SK-N-SH treated with all-trans-retinoic acid at 6 μM for 48 hours (cell line): Measurements from ENCODE around the gene DCLK1.

Experiments used
- ATAC-seq: fragments of 200-7000 bp; cut with Tn5 transposase; 3 replicates; pipeline ENCODE4 v1.9.1; 2020; ENCODE audit warnings: mild to moderate bottlenecking, moderate library complexity
- ARNTL ChIP-seq: fragments of 450-650 bp; formaldehyde crosslinking; IDR thresholded peaks from 2 replicates; pipeline ENCODE4 v1.5.0; 2020; ENCODE audit warnings: low read depth, mild to moderate bottlenecking, moderate library complexity, borderline replicate concordance
- BACH2 ChIP-seq: fragments of 250-450 bp; sonication (Bioruptor Pico); IDR thresholded peaks from 2 replicates; pipeline ENCODE4 v1.9.0; 2021; ENCODE audit warnings: mild to moderate bottlenecking, borderline replicate concordance
- CSDC2 ChIP-seq: fragments of 250-450 bp; sonication (Bioruptor Pico); IDR thresholded peaks from 2 replicates; pipeline ENCODE4 v1.5.0; 2020; ENCODE audit warnings: mild to moderate bottlenecking, moderate library complexity
- ESRRG ChIP-seq: fragments of 250-450 bp; sonication (Bioruptor Pico); IDR thresholded peaks from 2 replicates; pipeline ENCODE4 v1.6.1; 2021; ENCODE audit warnings: mild to moderate bottlenecking
- GLIS3 ChIP-seq: fragments of 250-450 bp; sonication (Bioruptor Pico); IDR thresholded peaks from 2 replicates; pipeline ENCODE4 v1.5.0; 2020; ENCODE audit warnings: mild to moderate bottlenecking, moderate library complexity
- ISL1 ChIP-seq: fragments of 250-450 bp; sonication (Bioruptor Pico); IDR thresholded peaks from 2 replicates; pipeline ENCODE4 v2.1.2; 2022; ENCODE audit warnings: mild to moderate bottlenecking, moderate library complexity
- OSR1 ChIP-seq: fragments of 250-450 bp; sonication (Bioruptor Pico); IDR thresholded peaks from 2 replicates; pipeline ENCODE4 v1.8.0; 2022; ENCODE audit warnings: moderate library complexity, mild to moderate bottlenecking, inconsistent platforms
- PPARA ChIP-seq: fragments of 250-450 bp; sonication (Bioruptor Pico); IDR thresholded peaks from 2 replicates; pipeline ENCODE4 v1.5.0; 2020; ENCODE audit warnings: mild to moderate bottlenecking, borderline replicate concordance
- RARB ChIP-seq: fragments of 250-450 bp; sonication (Bioruptor Pico); IDR thresholded peaks from 2 replicates; pipeline ENCODE4 v1.8.0; 2021; ENCODE audit warnings: mild to moderate bottlenecking, moderate library complexity
- SNAI2 ChIP-seq: fragments of 250-450 bp; sonication (Bioruptor Pico); IDR thresholded peaks from 2 replicates; pipeline ENCODE4 v1.5.0; 2020; ENCODE audit warnings: mild to moderate bottlenecking, moderate library complexity
- TCF4 ChIP-seq: fragments of 250-450 bp; sonication (Bioruptor Pico); IDR thresholded peaks from 2 replicates; pipeline ENCODE4 v1.8.0; 2021; ENCODE audit warnings: mild to moderate bottlenecking, moderate library complexity, borderline replicate concordance
- TOX ChIP-seq: fragments of 250-450 bp; sonication (Bioruptor Pico); IDR thresholded peaks from 2 replicates; pipeline ENCODE4 v1.8.0; 2021; ENCODE audit warnings: mild to moderate bottlenecking, moderate library complexity, borderline replicate concordance
- ZFP3 ChIP-seq: fragments of 250-450 bp; sonication (Bioruptor Pico); IDR thresholded peaks from 2 replicates; pipeline ENCODE4 v1.5.0; 2020; ENCODE audit warnings: mild to moderate bottlenecking, moderate library complexity
- ZFP30 ChIP-seq: fragments of 450-650 bp; formaldehyde crosslinking; IDR thresholded peaks from 2 replicates; pipeline ENCODE4 v1.5.0; 2022; ENCODE audit warnings: mild to moderate bottlenecking, moderate library complexity
- ZNF565 ChIP-seq: fragments of 450-650 bp; formaldehyde crosslinking; conservative IDR thresholded peaks from 2 replicates; pipeline ENCODE4 v1.5.0; 2020; ENCODE audit warnings: low read depth, mild to moderate bottlenecking, moderate library complexity
- ZNF70 ChIP-seq: fragments of 450-650 bp; formaldehyde crosslinking; IDR thresholded peaks from 2 replicates; pipeline ENCODE4 v1.5.0; 2020; ENCODE audit warnings: mild to moderate bottlenecking, moderate library complexity
- ZNF8 ChIP-seq: fragments of 450-650 bp; formaldehyde crosslinking; IDR thresholded peaks from 2 replicates; pipeline ENCODE4 v1.5.0; 2020; ENCODE audit warnings: mild to moderate bottlenecking, moderate library complexity
- TF ChIP-seq, protein P1 (sequence below): fragments of 250-450 bp; sonication (Bioruptor Pico); IDR thresholded peaks from 2 replicates; pipeline ENCODE4 v1.5.0; 2020; ENCODE audit warnings: mild to moderate bottlenecking, moderate library complexity
- TF ChIP-seq, protein P2 (sequence below): fragments of 250-450 bp; sonication (Bioruptor Pico); IDR thresholded peaks from 2 replicates; pipeline ENCODE4 v1.5.1; 2021; ENCODE audit warnings: mild to moderate bottlenecking, moderate library complexity
- TF ChIP-seq, protein P3 (sequence below): fragments of 250-450 bp; sonication (Bioruptor Pico); IDR thresholded peaks from 2 replicates; pipeline ENCODE4 v1.5.1; 2020; ENCODE audit warnings: low read depth, mild to moderate bottlenecking, moderate library complexity
- TF ChIP-seq, protein P4 (sequence below): fragments of 250-450 bp; sonication (Bioruptor Pico); IDR thresholded peaks from 2 replicates; pipeline ENCODE4 v1.8.0; 2020; ENCODE audit warnings: mild to moderate bottlenecking, moderate library complexity, borderline replicate concordance
- TF ChIP-seq, protein P5 (sequence below): fragments of 250-450 bp; sonication (Bioruptor Pico); IDR thresholded peaks from 2 replicates; pipeline ENCODE4 v1.8.0; 2021; ENCODE audit warnings: low read depth, mild to moderate bottlenecking, moderate library complexity, borderline replicate concordance

Gene DCLK1

DNA sequence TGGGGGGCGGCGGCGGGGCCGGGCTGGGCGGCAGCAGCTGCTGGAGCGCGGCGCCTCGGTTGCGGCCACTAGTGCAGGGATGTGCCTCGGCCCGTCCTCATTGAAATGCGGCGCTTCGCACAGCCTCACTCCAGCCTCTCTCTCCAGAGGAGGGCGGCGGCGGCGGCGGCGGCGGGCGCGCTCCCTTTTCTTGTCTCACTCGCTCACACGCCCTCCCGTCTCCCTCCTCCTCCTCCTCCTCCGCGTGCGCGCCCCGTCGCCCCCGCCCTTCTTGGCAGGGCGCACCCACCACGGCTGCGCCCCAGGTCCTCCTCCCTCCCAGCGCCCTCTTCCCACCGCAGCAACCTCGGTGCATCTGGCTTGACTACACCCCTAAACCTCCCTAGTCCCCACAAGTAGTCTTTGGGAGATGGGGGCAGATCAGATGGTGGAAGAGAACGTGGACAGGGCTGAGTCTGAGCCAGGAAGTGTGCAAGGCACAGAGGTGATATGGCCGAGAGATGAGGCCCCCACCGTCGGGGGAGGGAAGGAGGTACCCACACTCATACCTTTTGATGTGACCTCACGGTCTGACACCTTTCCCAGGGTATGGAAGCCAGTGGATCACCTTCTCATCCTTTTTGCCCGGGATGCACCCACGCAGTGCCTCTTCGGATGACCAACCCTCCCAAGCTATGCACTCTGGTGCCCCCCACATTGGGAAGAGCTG is at the start of gene DCLK1:
Gene DCLK1, minus strand, starts transcription at position 161 of the 709 bp plus-strand sequence.
- TF ChIP-seq TCF4 (CRISPR knock-in tag), result no peak
- TF ChIP-seq, protein P1, sequence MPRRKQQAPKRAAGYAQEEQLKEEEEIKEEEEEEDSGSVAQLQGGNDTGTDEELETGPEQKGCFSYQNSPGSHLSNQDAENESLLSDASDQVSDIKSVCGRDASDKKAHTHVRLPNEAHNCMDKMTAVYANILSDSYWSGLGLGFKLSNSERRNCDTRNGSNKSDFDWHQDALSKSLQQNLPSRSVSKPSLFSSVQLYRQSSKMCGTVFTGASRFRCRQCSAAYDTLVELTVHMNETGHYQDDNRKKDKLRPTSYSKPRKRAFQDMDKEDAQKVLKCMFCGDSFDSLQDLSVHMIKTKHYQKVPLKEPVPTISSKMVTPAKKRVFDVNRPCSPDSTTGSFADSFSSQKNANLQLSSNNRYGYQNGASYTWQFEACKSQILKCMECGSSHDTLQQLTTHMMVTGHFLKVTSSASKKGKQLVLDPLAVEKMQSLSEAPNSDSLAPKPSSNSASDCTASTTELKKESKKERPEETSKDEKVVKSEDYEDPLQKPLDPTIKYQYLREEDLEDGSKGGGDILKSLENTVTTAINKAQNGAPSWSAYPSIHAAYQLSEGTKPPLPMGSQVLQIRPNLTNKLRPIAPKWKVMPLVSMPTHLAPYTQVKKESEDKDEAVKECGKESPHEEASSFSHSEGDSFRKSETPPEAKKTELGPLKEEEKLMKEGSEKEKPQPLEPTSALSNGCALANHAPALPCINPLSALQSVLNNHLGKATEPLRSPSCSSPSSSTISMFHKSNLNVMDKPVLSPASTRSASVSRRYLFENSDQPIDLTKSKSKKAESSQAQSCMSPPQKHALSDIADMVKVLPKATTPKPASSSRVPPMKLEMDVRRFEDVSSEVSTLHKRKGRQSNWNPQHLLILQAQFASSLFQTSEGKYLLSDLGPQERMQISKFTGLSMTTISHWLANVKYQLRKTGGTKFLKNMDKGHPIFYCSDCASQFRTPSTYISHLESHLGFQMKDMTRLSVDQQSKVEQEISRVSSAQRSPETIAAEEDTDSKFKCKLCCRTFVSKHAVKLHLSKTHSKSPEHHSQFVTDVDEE (CRISPR knock-in tag), result no peak
- TF ChIP-seq ESRRG (CRISPR knock-in tag), result no peak
- no peak for TF ChIP-seq SNAI2
- no peak for TF ChIP-seq ZNF8 (CRISPR knock-in tag)
- TF ChIP-seq, protein P2, sequence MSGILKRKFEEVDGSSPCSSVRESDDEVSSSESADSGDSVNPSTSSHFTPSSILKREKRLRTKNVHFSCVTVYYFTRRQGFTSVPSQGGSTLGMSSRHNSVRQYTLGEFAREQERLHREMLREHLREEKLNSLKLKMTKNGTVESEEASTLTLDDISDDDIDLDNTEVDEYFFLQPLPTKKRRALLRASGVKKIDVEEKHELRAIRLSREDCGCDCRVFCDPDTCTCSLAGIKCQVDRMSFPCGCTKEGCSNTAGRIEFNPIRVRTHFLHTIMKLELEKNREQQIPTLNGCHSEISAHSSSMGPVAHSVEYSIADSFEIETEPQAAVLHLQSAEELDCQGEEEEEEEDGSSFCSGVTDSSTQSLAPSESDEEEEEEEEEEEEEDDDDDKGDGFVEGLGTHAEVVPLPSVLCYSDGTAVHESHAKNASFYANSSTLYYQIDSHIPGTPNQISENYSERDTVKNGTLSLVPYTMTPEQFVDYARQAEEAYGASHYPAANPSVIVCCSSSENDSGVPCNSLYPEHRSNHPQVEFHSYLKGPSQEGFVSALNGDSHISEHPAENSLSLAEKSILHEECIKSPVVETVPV (CRISPR knock-in tag), result no peak
- TF ChIP-seq, protein P3, sequence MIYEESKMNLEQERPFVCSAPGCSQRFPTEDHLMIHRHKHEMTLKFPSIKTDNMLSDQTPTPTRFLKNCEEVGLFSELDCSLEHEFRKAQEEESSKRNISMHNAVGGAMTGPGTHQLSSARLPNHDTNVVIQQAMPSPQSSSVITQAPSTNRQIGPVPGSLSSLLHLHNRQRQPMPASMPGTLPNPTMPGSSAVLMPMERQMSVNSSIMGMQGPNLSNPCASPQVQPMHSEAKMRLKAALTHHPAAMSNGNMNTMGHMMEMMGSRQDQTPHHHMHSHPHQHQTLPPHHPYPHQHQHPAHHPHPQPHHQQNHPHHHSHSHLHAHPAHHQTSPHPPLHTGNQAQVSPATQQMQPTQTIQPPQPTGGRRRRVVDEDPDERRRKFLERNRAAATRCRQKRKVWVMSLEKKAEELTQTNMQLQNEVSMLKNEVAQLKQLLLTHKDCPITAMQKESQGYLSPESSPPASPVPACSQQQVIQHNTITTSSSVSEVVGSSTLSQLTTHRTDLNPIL, result no peak
- TF ChIP-seq, protein P4, sequence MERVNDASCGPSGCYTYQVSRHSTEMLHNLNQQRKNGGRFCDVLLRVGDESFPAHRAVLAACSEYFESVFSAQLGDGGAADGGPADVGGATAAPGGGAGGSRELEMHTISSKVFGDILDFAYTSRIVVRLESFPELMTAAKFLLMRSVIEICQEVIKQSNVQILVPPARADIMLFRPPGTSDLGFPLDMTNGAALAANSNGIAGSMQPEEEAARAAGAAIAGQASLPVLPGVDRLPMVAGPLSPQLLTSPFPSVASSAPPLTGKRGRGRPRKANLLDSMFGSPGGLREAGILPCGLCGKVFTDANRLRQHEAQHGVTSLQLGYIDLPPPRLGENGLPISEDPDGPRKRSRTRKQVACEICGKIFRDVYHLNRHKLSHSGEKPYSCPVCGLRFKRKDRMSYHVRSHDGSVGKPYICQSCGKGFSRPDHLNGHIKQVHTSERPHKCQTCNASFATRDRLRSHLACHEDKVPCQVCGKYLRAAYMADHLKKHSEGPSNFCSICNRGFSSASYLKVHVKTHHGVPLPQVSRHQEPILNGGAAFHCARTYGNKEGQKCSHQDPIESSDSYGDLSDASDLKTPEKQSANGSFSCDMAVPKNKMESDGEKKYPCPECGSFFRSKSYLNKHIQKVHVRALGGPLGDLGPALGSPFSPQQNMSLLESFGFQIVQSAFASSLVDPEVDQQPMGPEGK, result no peak
- TF ChIP-seq TOX (CRISPR knock-in tag), result no peak
- TF ChIP-seq ZFP30 (CRISPR knock-in tag), result no peak
- no peak for TF ChIP-seq ZNF565
- TF ChIP-seq, protein P5, sequence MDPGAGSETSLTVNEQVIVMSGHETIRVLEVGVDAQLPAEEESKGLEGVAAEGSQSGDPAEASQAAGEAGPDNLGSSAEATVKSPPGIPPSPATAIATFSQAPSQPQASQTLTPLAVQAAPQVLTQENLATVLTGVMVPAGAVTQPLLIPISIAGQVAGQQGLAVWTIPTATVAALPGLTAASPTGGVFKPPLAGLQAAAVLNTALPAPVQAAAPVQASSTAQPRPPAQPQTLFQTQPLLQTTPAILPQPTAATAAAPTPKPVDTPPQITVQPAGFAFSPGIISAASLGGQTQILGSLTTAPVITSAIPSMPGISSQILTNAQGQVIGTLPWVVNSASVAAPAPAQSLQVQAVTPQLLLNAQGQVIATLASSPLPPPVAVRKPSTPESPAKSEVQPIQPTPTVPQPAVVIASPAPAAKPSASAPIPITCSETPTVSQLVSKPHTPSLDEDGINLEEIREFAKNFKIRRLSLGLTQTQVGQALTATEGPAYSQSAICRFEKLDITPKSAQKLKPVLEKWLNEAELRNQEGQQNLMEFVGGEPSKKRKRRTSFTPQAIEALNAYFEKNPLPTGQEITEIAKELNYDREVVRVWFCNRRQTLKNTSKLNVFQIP (CRISPR knock-in tag), result no peak
- TF ChIP-seq BACH2 (CRISPR knock-in tag), result no peak
- no peak for TF ChIP-seq ARNTL
- TF ChIP-seq ZNF70 (CRISPR knock-in tag), result no peak
- no peak for TF ChIP-seq OSR1 (CRISPR knock-in tag)
- TF ChIP-seq GLIS3 (CRISPR knock-in tag), result no peak
- TF ChIP-seq RARB, result no peak
- peak; percentile 87 for ATAC-seq

DNA sequence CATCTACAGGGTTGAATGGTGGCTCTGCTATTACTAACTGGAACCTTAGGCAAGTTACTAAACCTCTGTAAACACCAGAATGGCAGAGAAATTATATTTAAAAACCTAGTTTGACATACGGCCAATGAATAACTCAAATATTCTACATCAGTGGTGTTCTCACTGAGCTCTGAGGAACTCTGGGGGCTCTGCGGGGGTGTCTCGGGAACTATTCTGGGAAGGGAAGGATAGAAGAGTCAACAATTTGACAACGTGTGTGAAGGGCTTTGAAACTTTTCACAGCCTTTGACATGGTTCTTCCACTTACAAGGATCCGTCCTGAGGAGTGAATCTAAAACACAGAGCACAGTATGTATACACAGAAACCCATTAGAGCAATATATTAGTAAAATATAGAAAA is 44.4 kb upstream of the DCLK1 start:
- no peak for ATAC-seq
- TF ChIP-seq TOX (CRISPR knock-in tag) (no peak), ZFP3 (no peak), ZNF8 (CRISPR knock-in tag) (no peak), OSR1 (CRISPR knock-in tag) (no peak), ZNF70 (CRISPR knock-in tag) (no peak), ARNTL (no peak), RARB (no peak), PPARA (no peak), CSDC2 (no peak), ZFP30 (CRISPR knock-in tag) (no peak), ZNF565 (no peak), SNAI2 (no peak), TCF4 (CRISPR knock-in tag) (no peak), ESRRG (CRISPR knock-in tag) (no peak), ISL1 (CRISPR knock-in tag) (no peak)
- TF ChIP-seq, protein P3, result no peak
- TF ChIP-seq, protein P2 (CRISPR knock-in tag), result no peak
- TF ChIP-seq, protein P1 (CRISPR knock-in tag), result no peak
